Nucleus accumbens (tissue), 56 donors: ENCODE measurements around the gene STARD13.
A peak's percentile ranks its signal among the peaks of the same experiment; 100 is the strongest.

ENCODE experiments used
- DNase-seq, 56 donors: peaks; one replicate each; lab custom pipeline; 2025; lab: John Stamatoyannopoulos, UW

Gene STARD13

GRCh38 chr13:33106656-33107360 is 178.7 kb downstream of the STARD13 start:
- DNase-seq, result no peak

- peak in 2 of 56 donors; percentile 20 to 21 for DNase-seq
Measured at GRCh38 chr13:33105387-33106005, 180.1 kb downstream of the STARD13 start.

- no peak for DNase-seq
Measured at GRCh38 chr13:33103457-33103856, 182.1 kb downstream of the STARD13 start.

- no peak for DNase-seq
Measured at GRCh38 chr13:33101835-33102234, 183.7 kb downstream of the STARD13 start.

GRCh38 chr13:33100886-33101285 is 184.7 kb downstream of the STARD13 start:
- DNase-seq, result no peak

DNA sequence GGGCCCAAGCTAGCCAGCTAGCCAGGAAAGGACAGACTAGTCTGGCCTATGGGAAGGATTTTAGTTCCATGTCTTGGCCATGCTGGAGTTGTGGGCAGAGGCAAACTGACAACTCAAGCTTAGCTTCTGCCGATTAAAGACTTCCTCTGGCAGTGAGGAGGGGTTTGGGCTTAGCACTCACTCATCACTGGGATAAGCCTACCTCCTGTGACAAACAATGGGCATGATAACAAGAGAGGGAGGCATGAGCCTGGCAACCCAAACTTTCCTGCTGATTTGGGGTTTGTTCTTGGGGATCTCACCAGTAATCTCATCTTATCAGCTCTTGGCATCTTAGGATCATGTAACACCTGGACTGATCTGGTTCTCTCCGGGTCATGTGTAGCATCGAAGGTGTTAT is 185.7 kb downstream of the STARD13 start:
- DNase-seq, result no peak

- no peak for DNase-seq
Measured at GRCh38 chr13:33096886-33097605, 188.5 kb downstream of the STARD13 start.

DNA sequence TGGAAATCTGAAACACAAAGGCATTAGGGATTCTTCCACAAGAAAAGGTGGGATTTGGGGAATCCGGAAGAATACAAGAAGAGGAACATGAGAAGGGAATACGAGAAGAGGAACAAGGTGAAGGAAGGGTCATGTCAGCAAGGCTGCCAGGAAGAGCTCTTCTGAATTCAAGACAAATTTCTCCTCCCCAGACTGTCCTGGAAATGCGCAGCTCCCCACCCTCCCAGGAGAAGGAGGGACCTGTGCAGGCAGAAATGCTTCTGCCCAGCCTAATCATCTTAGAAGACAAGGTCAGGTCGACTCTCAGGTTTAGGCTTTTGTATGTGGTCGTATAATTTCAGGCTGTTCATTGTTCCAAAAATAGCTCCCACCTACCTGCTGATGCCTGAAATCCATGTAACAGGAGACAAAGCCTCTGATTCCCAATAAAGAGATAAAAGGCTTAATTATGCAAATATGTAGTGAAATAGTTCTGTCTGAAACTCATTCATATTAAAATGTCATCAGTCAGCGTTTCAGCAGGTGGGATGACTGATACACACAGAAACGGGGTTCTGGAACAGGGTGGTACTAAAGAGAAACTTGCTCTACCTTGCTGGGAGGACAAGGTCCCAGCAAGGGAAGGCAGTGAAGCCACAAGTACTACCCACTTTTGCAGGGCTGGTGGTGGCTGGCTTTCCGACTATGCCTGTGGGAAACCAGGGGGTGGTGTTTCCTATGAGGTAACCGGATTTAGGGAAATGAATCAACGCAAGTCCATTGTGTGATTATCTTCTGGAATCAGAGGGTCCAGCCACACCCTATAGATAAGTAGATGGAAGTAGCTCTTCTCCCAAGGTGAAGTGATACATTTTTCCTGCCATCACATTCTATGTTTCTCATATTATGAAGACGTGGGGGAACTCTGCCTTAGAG is 193.2 kb downstream of the STARD13 start:
- no peak for DNase-seq

- DNase-seq, result no peak
Measured at GRCh38 chr13:33091415-33091774, 194.2 kb downstream of the STARD13 start.

GRCh38 chr13:33090755-33091414 is 194.7 kb downstream of the STARD13 start:
- no peak for DNase-seq

DNA sequence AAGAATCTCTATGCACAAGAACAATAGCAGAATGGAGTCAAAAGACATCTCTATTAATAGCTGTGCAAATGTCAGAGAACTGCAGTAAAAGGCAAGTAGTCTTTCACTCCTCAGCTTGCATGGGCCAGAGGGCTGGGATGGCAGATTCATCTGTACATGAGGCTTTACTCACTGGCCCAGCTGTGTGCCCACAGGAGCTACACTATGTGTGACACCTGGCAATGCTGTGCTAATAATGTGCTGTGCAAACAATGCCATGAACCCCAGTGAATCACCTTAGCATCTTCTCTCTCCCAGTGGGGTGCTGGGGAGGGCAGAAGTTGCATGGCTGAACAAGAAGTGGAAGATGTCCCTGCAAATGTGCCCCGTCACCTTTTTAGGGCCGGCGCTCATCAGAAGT is 196.2 kb downstream of the STARD13 start:
- no peak for DNase-seq

GRCh38 chr13:33087790-33088189 is 197.8 kb downstream of the STARD13 start:
- no peak for DNase-seq

DNA sequence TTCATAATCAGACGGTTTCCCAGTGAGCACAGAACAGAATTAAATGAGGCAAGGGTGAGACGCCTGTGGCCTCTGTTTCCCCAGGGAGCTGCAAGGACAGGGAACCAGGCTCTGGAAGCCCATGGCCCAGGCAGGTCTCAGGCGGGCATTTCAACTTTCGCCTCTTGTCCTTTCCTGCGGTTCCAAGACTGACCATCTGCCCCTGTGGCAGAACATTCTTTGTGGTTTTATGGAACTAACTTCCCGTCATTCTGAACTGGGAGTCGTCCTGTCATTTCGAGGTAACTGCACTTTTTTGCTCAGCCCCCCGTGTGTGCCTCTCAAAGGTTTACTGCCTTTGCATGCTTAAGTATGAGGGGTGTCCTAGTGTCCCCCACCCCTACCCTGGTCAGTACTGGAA is 198.5 kb downstream of the STARD13 start:
- no peak for DNase-seq

DNA sequence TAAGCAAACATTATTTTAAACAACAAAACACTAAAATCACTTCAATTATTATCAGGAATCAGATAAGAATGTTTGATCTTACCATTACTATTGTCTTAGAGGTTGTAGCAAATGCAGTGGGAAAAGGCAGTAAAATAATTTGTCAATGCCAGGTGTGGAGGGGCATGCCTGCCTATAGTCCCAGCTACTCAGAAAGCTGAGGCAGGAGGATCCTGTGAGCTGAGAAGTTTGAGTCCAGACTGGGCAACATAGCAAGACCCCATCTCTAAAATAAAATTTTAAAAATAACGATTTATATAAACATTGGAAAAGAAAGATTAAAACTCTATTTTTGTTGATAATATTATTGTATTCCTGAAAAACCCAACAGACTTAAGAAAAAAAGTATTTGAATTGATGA is 202.5 kb downstream of the STARD13 start:
- no peak for DNase-seq

- DNase-seq, result no peak
Measured at GRCh38 chr13:33081666-33082065, 203.9 kb downstream of the STARD13 start.

GRCh38 chr13:33080972-33081590 is 204.5 kb downstream of the STARD13 start:
- DNase-seq, result no peak

GRCh38 chr13:33079960-33080359 is 205.6 kb downstream of the STARD13 start:
- no peak for DNase-seq

GRCh38 chr13:33078263-33078662 is 207.3 kb downstream of the STARD13 start:
- no peak for DNase-seq
